ENCODE data around the gene AEBP1. TPM values are rescaled to one million over a fixed set of nuclear protein-coding genes. Genes with fewer than 3 reads are reported as not detected.

The AEBP1 gene
- total RNA-seq, 1 donor from 2014 or later, result 52.2 TPM

GRCh38 chr7:44075296-44076075, 28.7 kb upstream of the AEBP1 start:
- no peak overlapping the region for H3K27ac Mint-ChIP-seq
- no peak for DNase-seq (ENCODE audit: low spot score, unreplicated experiment)
- H3K4me3 Mint-ChIP-seq (ENCODE audit: low read depth), result no peak overlapping the region
- H3K4me1 Mint-ChIP-seq (ENCODE audit: low read depth), result no peaks in the 10 kb centered on the region
- no peak for TF ChIP-seq CTCF (IDR thresholded peaks at IDR 0.05; ENCODE audit: unreplicated experiment)
- no peaks in the 10 kb centered on the region for H3K27me3 Mint-ChIP-seq
- H3K36me3 Mint-ChIP-seq (ENCODE audit: insufficient read depth), result peaks cover 8% of the 10 kb centered on the region
- no peaks in the 10 kb centered on the region for H3K9me3 Mint-ChIP-seq (ENCODE audit: low read depth)

- H3K27ac Mint-ChIP-seq, result no peak overlapping the region
- peaks cover 10% of the 10 kb centered on the region for H3K36me3 Mint-ChIP-seq (ENCODE audit: insufficient read depth)
- no peak for TF ChIP-seq CTCF (IDR thresholded peaks at IDR 0.05; ENCODE audit: unreplicated experiment)
- H3K9me3 Mint-ChIP-seq (ENCODE audit: low read depth), result no peaks in the 10 kb centered on the region
- no peaks in the 10 kb centered on the region for H3K27me3 Mint-ChIP-seq
- H3K4me3 Mint-ChIP-seq (ENCODE audit: low read depth), result no peak overlapping the region
- no peak for DNase-seq (ENCODE audit: low spot score, unreplicated experiment)
- H3K4me1 Mint-ChIP-seq (ENCODE audit: low read depth), result peaks cover 5% of the 10 kb centered on the region
These were observed 27.8 kb upstream of the AEBP1 start for GRCh38 chr7:44076101-44076895.

GRCh38 chr7:44077061-44077460, 27.1 kb upstream of the AEBP1 start:
- H3K4me1 Mint-ChIP-seq (ENCODE audit: low read depth), result peaks cover 9% of the 10 kb centered on the region

GRCh38 chr7:44077681-44078091, 26.5 kb upstream of the AEBP1 start:
- Mint-ChIP-seq H3K27ac (no peak overlapping the region), H3K27me3 (no peaks in the 10 kb centered on the region), H3K9me3 (ENCODE audit: low read depth) (no peaks in the 10 kb centered on the region), H3K4me1 (ENCODE audit: low read depth) (peaks cover 9% of the 10 kb centered on the region), H3K36me3 (ENCODE audit: insufficient read depth) (peaks cover 8% of the 10 kb centered on the region), H3K4me3 (ENCODE audit: low read depth) (no peak overlapping the region)
- no peak for DNase-seq (ENCODE audit: low spot score, unreplicated experiment)
- no peak for TF ChIP-seq CTCF (IDR thresholded peaks at IDR 0.05; ENCODE audit: unreplicated experiment)

More at GRCh38 chr7:44077061-44077460, 27.1 kb upstream of the AEBP1 start:
- Mint-ChIP-seq H3K27ac (no peak overlapping the region), H3K4me3 (ENCODE audit: low read depth) (no peak overlapping the region), H3K36me3 (ENCODE audit: insufficient read depth) (peaks cover 10% of the 10 kb centered on the region), H3K9me3 (ENCODE audit: low read depth) (no peaks in the 10 kb centered on the region), H3K27me3 (no peaks in the 10 kb centered on the region)
- no peak for TF ChIP-seq CTCF (IDR thresholded peaks at IDR 0.05; ENCODE audit: unreplicated experiment)
- no peak for DNase-seq (ENCODE audit: low spot score, unreplicated experiment)

- Mint-ChIP-seq H3K9me3 (ENCODE audit: low read depth) (no peaks in the 10 kb centered on the region), H3K27me3 (peaks cover 5% of the 10 kb centered on the region), H3K27ac (peak overlapping the region; percentile 59), H3K4me1 (ENCODE audit: low read depth) (peaks cover 9% of the 10 kb centered on the region), H3K4me3 (ENCODE audit: low read depth) (no peak overlapping the region), H3K36me3 (ENCODE audit: insufficient read depth) (peaks cover 7% of the 10 kb centered on the region)
- DNase-seq (ENCODE audit: low spot score, unreplicated experiment), result no peak
- no peak for TF ChIP-seq CTCF (IDR thresholded peaks at IDR 0.05; ENCODE audit: unreplicated experiment)
These were observed 25.6 kb upstream of the AEBP1 start for GRCh38 chr7:44078521-44078920.
